NCI-H82 treated with DMSO at 0.1 percent for 48 hours (cell line): ENCODE measurements around the gene MEX3A.
A peak's percentile ranks its signal among the peaks of the same experiment; 100 is the strongest.
"Not testable (repeated sequence)": the region's sequence is repeated elsewhere in the genome, so short reads cannot be mapped to it uniquely, and the experiment has no call there.

Experiments
- DNase-seq: peaks from one replicate; lab custom pipeline; 2025; ENCODE audit not compliant: unreplicated experiment; lab: John Stamatoyannopoulos, UW

Gene MEX3A

GRCh38 chr1:156081180-156081916 lies 917 bp downstream of the MEX3A start:
- DNase-seq, result no peak

- no peak for DNase-seq
These were observed 1.4 kb downstream of the MEX3A start for GRCh38 chr1:156080863-156081179.

GRCh38 chr1:156080241-156080862 lies 1.9 kb downstream of the MEX3A start:
- no peak for DNase-seq

GRCh38 chr1:156079762-156080161 lies 2.5 kb downstream of the MEX3A start:
- no peak for DNase-seq

DNA sequence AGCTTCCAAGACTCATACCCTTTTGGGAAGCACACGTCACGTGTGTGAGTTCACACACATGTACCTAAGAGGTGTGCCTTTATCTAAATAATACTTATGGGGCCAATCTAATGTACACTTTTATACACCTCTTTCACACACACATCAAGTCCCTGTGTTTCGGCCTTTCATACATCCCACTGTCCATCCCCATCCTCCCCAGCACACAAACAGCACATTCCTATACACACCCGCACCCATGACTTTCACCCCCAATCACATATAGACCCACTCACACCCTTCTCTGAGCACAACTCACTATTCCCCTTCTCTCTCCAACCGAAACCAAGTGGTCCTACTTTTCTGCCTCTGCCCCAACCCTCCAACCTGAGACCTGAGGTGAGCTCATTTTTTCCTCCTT lies 3.5 kb downstream of the MEX3A start:
- DNase-seq, result no peak

DNA sequence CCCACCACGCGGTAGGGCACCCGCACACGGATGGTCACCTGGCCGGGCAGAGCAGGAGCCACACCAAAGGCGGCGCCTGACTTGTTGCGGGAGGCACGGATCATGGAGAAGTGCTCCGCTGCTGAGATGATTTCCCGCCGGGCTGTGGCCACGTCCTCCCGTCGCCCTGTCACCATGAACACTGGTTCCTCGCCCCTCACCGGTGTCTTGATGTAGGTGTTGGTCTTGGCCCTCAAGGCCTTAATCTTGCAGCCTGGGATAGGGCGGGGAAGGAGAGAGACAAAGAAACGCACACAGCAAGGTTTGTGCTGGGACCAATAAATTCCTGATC lies 4.9 kb downstream of the MEX3A start:
- no peak for DNase-seq

GRCh38 chr1:156076609-156077429 lies 5.4 kb downstream of the MEX3A start:
- no peak for DNase-seq

GRCh38 chr1:156075775-156076204 lies 6.5 kb downstream of the MEX3A start:
- DNase-seq, result no peak

DNA sequence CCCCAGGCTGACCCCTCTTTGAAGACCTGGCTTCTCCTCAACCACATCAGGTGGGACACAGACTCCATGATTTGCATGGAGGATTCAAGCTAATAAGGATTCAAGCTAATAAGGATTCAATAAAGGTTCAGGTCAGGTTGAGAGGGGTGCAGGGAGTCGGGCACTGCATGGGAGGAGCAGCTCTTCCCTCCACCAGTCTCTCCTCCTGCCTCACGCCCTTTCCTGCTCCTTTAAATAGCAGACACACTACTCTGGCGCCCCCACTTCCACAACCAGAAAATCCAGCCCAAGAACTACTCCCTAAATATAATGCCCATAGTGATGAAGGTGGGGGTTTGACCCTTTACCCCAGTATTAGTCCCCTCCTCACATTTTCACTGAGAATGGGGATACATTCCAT lies 7.1 kb downstream of the MEX3A start:
- DNase-seq, result no peak

DNA sequence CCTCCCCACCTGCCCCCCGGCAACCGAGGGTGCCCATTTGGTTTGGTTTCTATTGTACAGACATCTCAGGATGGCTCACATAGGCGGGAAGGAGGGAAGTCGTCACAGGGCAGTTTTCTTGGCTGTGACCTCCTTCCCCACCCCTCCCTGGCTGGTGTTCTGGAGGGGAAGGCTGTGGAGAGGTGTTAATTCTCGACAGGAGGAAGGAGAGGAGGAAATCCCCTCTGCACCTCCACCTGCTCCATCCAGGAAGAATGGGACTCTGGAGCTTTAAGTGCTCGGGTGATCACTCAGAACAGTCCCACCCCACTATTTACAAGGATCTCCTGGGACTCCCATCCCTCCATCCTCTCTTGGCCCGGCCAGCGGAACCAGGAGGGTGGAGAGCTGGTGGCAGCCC lies 7.6 kb downstream of the MEX3A start:
- no peak for DNase-seq

- DNase-seq, result peak; percentile 89
These were observed 8.5 kb downstream of the MEX3A start for GRCh38 chr1:156073740-156074139.

DNA sequence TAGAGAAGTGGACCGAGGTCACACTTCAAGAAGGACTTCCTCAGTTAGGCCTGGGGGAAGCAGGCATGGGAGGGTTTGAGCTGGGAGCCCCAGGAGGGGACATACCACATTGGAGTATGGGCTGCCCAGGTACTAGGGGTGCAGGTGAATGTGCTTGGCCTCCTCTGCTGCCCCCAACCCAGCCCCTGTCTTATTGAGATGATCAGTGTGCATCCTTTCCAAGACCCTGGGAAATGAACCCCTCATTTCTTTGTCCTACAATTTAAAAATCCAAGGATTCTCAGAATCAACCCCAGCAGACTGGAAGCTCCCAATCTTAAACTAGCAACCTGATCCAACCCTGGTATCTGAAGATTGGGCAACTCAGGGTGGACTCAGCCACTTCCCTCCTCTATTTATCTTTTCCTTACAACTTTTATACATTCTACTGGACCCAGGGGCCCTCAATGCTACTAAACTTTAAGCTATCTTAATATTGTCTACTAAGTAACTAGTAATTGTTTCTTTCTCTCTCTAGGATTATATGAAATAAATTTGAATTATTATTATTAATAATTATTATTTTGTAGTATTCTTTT lies 9.1 kb downstream of the MEX3A start:
- DNase-seq, result no peak

DNA sequence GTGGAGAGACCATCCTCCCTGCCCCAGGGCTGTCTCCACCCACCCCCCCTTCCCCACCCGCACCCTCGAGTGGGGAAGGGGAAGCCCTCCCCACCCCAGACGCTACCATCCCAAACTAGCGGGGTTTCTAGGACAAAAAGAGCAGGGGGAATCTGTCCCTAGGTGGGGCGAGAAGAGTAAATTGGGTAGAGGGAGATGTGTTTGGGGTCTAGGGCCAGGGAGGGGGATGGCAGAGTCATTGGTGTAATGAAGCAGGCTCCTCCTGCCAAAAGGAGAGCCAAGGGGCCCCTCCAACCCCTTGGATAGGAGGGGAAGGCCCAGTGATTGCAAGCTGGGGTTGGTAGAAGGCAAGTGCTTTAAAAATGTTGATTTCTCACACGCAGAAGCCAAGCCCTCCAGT lies 10.0 kb downstream of the MEX3A start:
- DNase-seq, result no peak

GRCh38 chr1:156071332-156071816 lies 10.9 kb downstream of the MEX3A start:
- not testable (repeated sequence) for DNase-seq

GRCh38 chr1:156070548-156070947 lies 11.7 kb downstream of the MEX3A start:
- no peak for DNase-seq

GRCh38 chr1:156069490-156070455 lies 12.5 kb downstream of the MEX3A start:
- no peak for DNase-seq

DNA sequence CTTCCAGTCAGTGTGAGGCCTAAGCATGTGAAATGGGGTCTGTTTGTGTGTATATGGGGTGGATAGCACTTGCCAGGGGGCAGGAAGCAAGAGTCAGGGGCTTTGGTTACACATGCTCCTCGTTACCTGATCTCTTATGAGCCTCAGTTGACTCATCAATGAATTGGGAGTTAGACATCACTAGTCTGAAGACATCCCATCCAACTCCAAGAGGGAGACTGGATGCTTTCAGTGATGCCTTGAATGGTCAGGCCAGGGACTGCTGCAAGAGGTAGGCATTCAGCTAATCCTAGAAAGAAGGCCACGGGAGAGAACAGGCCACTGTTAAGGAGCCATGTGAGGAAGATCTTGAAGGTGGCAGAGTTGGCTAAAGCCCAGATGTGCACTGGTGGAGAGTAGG lies 15.0 kb downstream of the MEX3A start:
- DNase-seq, result no peak

- DNase-seq, result no peak
These were observed 16.4 kb downstream of the MEX3A start for GRCh38 chr1:156065871-156066270.

- DNase-seq, result no peak
These were observed 17.1 kb downstream of the MEX3A start for GRCh38 chr1:156065212-156065611.

DNA sequence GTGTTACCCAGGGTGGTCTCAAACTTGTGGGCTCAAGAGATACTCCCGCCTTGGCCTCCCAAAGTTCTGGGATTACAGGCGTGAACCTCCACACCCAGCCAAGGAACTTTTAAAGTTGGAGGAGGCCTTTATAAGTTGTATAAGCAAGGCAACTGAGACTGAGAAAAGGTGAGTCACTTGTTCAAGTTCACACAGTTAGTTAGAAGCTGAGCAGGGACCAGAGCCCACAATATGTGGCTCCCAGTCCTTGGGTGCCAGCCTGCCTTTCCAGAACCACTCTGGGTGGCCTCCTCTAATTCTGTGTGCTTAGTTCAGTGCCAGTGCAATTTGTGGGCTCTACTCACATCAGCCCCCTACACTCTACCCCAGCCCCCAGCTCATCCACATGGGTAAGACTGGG lies 17.6 kb downstream of the MEX3A start:
- no peak for DNase-seq

GRCh38 chr1:156063997-156064285 lies 18.3 kb downstream of the MEX3A start:
- DNase-seq, result no peak
